ENCODE data around the gene PRDM16.

The PRDM16 gene

GRCh38 chr1:3335754-3336640, 267.0 kb downstream of the PRDM16 start:
- H3K36me3 Mint-ChIP-seq (ENCODE audit: low read depth) = no peaks in the 10 kb centered on the region
- H3K4me3 Mint-ChIP-seq = no peak overlapping the region
- H3K9me3 Mint-ChIP-seq = no peaks in the 10 kb centered on the region
- no peak overlapping the region for H3K27ac Mint-ChIP-seq
- no peaks in the 10 kb centered on the region for H3K27me3 Mint-ChIP-seq (ENCODE audit: low read depth)
- no peaks in the 10 kb centered on the region for H3K4me1 Mint-ChIP-seq (ENCODE audit: low read depth)

- Mint-ChIP-seq H3K27me3 (ENCODE audit: low read depth) (no peaks in the 10 kb centered on the region), H3K9me3 (no peaks in the 10 kb centered on the region), H3K4me3 (no peak overlapping the region), H3K4me1 (ENCODE audit: low read depth) (no peaks in the 10 kb centered on the region), H3K27ac (no peak overlapping the region), H3K36me3 (ENCODE audit: low read depth) (no peaks in the 10 kb centered on the region)
Observed at GRCh38 chr1:3336641-3337630, 267.9 kb downstream of the PRDM16 start.

- H3K36me3 Mint-ChIP-seq (ENCODE audit: low read depth) = no peaks in the 10 kb centered on the region
- no peaks in the 10 kb centered on the region for H3K4me1 Mint-ChIP-seq (ENCODE audit: low read depth)
- no peak overlapping the region for H3K27ac Mint-ChIP-seq
- H3K9me3 Mint-ChIP-seq = no peaks in the 10 kb centered on the region
- H3K4me3 Mint-ChIP-seq = no peak overlapping the region
- no peaks in the 10 kb centered on the region for H3K27me3 Mint-ChIP-seq (ENCODE audit: low read depth)
Observed at GRCh38 chr1:3337798-3338724, 269.1 kb downstream of the PRDM16 start.

- H3K4me1 Mint-ChIP-seq (ENCODE audit: low read depth) = no peaks in the 10 kb centered on the region
- H3K36me3 Mint-ChIP-seq (ENCODE audit: low read depth) = no peaks in the 10 kb centered on the region
- H3K4me3 Mint-ChIP-seq = no peak overlapping the region
- no peaks in the 10 kb centered on the region for H3K9me3 Mint-ChIP-seq
- H3K27me3 Mint-ChIP-seq (ENCODE audit: low read depth) = no peaks in the 10 kb centered on the region
- H3K27ac Mint-ChIP-seq = no peak overlapping the region
Observed at GRCh38 chr1:3338725-3339070, 269.7 kb downstream of the PRDM16 start.

GRCh38 chr1:3339856-3340255, 270.9 kb downstream of the PRDM16 start:
- no peak overlapping the region for H3K4me3 Mint-ChIP-seq
- H3K27me3 Mint-ChIP-seq (ENCODE audit: low read depth) = no peaks in the 10 kb centered on the region
- H3K9me3 Mint-ChIP-seq = peaks cover 11% of the 10 kb centered on the region
- no peaks in the 10 kb centered on the region for H3K4me1 Mint-ChIP-seq (ENCODE audit: low read depth)
- H3K36me3 Mint-ChIP-seq (ENCODE audit: low read depth) = no peaks in the 10 kb centered on the region
- no peak overlapping the region for H3K27ac Mint-ChIP-seq

GRCh38 chr1:3340548-3341235, 271.7 kb downstream of the PRDM16 start:
- no peaks in the 10 kb centered on the region for H3K36me3 Mint-ChIP-seq (ENCODE audit: low read depth)
- H3K27ac Mint-ChIP-seq = no peak overlapping the region
- H3K4me3 Mint-ChIP-seq = no peak overlapping the region
- no peaks in the 10 kb centered on the region for H3K4me1 Mint-ChIP-seq (ENCODE audit: low read depth)
- H3K27me3 Mint-ChIP-seq (ENCODE audit: low read depth) = no peaks in the 10 kb centered on the region
- H3K9me3 Mint-ChIP-seq = peaks cover 14% of the 10 kb centered on the region

GRCh38 chr1:3341236-3341994, 272.4 kb downstream of the PRDM16 start:
- H3K27ac Mint-ChIP-seq = no peak overlapping the region
- H3K4me3 Mint-ChIP-seq = no peak overlapping the region
- no peaks in the 10 kb centered on the region for H3K36me3 Mint-ChIP-seq (ENCODE audit: low read depth)

GRCh38 chr1:3342960-3343359, 274.0 kb downstream of the PRDM16 start:
- Mint-ChIP-seq H3K36me3 (ENCODE audit: low read depth) (no peaks in the 10 kb centered on the region), H3K4me1 (ENCODE audit: low read depth) (no peaks in the 10 kb centered on the region), H3K9me3 (peaks cover 14% of the 10 kb centered on the region), H3K27me3 (ENCODE audit: low read depth) (no peaks in the 10 kb centered on the region), H3K27ac (no peak overlapping the region), H3K4me3 (no peak overlapping the region)

More at GRCh38 chr1:3341236-3341994, 272.4 kb downstream of the PRDM16 start:
- H3K4me1 Mint-ChIP-seq (ENCODE audit: low read depth) = no peaks in the 10 kb centered on the region
- H3K27me3 Mint-ChIP-seq (ENCODE audit: low read depth) = no peaks in the 10 kb centered on the region
- H3K9me3 Mint-ChIP-seq = peaks cover 14% of the 10 kb centered on the region

- Mint-ChIP-seq H3K27ac (no peak overlapping the region), H3K9me3 (peaks cover 14% of the 10 kb centered on the region), H3K27me3 (ENCODE audit: low read depth) (no peaks in the 10 kb centered on the region), H3K36me3 (ENCODE audit: low read depth) (no peaks in the 10 kb centered on the region), H3K4me1 (ENCODE audit: low read depth) (no peaks in the 10 kb centered on the region), H3K4me3 (no peak overlapping the region)
Observed at GRCh38 chr1:3344395-3344794, 275.4 kb downstream of the PRDM16 start.

GRCh38 chr1:3345792-3346191, 276.8 kb downstream of the PRDM16 start:
- Mint-ChIP-seq H3K4me3 (no peak overlapping the region), H3K27me3 (ENCODE audit: low read depth) (no peaks in the 10 kb centered on the region), H3K9me3 (peaks cover 14% of the 10 kb centered on the region), H3K4me1 (ENCODE audit: low read depth) (no peaks in the 10 kb centered on the region), H3K27ac (no peak overlapping the region), H3K36me3 (ENCODE audit: low read depth) (no peaks in the 10 kb centered on the region)

- Mint-ChIP-seq H3K9me3 (peaks cover 14% of the 10 kb centered on the region), H3K36me3 (ENCODE audit: low read depth) (no peaks in the 10 kb centered on the region), H3K4me1 (ENCODE audit: low read depth) (no peaks in the 10 kb centered on the region), H3K4me3 (no peak overlapping the region), H3K27me3 (ENCODE audit: low read depth) (no peaks in the 10 kb centered on the region), H3K27ac (no peak overlapping the region)
Observed at GRCh38 chr1:3346478-3346877, 277.5 kb downstream of the PRDM16 start.

- Mint-ChIP-seq H3K4me1 (ENCODE audit: low read depth) (no peaks in the 10 kb centered on the region), H3K27ac (no peak overlapping the region), H3K4me3 (no peak overlapping the region), H3K27me3 (ENCODE audit: low read depth) (no peaks in the 10 kb centered on the region), H3K9me3 (peaks cover 14% of the 10 kb centered on the region), H3K36me3 (ENCODE audit: low read depth) (no peaks in the 10 kb centered on the region)
Observed at GRCh38 chr1:3347257-3348020, 278.4 kb downstream of the PRDM16 start.
